ENCODE results near the gene CXorf58. TPM values are rescaled to one million over a fixed set of nuclear protein-coding genes. Genes with fewer than 3 reads are reported as not detected.
"Not testable (repeated sequence)": the region's sequence is repeated elsewhere in the genome, so short reads cannot be mapped to it uniquely, and the experiment has no call there.

The CXorf58 gene
- total and polyA plus RNA-seq, 2 donors (not counting 1 experiment from before 2014, with no cell fraction given) = 0.07 TPM; not detected in 1

DNA sequence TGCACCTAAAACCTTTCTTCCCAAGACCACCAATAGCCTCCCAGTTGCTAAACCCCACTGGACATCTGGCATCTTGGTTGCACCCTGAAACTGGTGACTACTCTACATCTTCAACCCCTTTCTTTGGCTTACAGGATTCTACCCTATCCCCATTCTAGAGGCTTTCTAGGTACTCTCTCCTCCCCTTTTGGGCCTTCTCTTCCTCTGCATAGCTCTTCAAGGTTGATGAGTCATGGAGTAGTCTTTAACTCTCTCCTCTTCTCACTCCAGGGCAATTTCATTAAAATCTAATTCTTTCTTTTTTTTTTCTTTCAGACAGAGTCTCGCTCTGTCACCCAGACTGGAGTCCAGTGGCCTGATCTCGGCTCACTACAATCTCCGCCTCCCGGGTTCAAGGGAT is 16.9 kb upstream of the CXorf58 start:
- CTCF ChIA-PET = no interaction called here
- no peak overlapping the region for H3K9ac ChIP-seq (ENCODE audit: low read length)
- WGBS (ENCODE audit: insufficient coverage) = 100% methylated on average over 3 of the region's 4 CpGs
- H4K20me1 ChIP-seq (ENCODE audit: control insufficient read depth, insufficient read depth, low read length, poor library complexity, severe bottlenecking) = no peaks in the 10 kb centered on the region
- Mint-ChIP-seq H3K27me3 (no peaks in the 10 kb centered on the region), H3K4me1 (no peaks in the 10 kb centered on the region), H3K9me3 (ENCODE audit: insufficient read depth) (no peaks in the 10 kb centered on the region), H3K27ac (no peak overlapping the region), H3K4me3 (no peak overlapping the region)
- no peak overlapping the region for H3K4me3 ChIP-seq (ENCODE audit: control extremely low read depth in 1 of 5, extremely low read depth in 1 of 5, insufficient read depth in 1 of 5, low read depth in 2 of 5, low read length in 4 of 5)
- TF ChIP-seq, protein P1, sequence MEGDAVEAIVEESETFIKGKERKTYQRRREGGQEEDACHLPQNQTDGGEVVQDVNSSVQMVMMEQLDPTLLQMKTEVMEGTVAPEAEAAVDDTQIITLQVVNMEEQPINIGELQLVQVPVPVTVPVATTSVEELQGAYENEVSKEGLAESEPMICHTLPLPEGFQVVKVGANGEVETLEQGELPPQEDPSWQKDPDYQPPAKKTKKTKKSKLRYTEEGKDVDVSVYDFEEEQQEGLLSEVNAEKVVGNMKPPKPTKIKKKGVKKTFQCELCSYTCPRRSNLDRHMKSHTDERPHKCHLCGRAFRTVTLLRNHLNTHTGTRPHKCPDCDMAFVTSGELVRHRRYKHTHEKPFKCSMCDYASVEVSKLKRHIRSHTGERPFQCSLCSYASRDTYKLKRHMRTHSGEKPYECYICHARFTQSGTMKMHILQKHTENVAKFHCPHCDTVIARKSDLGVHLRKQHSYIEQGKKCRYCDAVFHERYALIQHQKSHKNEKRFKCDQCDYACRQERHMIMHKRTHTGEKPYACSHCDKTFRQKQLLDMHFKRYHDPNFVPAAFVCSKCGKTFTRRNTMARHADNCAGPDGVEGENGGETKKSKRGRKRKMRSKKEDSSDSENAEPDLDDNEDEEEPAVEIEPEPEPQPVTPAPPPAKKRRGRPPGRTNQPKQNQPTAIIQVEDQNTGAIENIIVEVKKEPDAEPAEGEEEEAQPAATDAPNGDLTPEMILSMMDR (IDR thresholded peaks at IDR 0.05) = no peak
- TF ChIP-seq EZH2 (IDR thresholded peaks at IDR 0.05; ENCODE audit: borderline replicate concordance, insufficient read depth, low read depth, low read length, poor library complexity, severe bottlenecking) = no peak
- H3K36me3 ChIP-seq (replicated peaks in 1 of 2; ENCODE audit: control extremely low read depth in 1 of 2, control insufficient read depth in 1 of 2, extremely low read depth in 1 of 2, insufficient read depth in 2 of 2, low read length in 1 of 2) = no peaks in the 10 kb centered on the region
- no peaks in the 10 kb centered on the region for H3K9me3 ChIP-seq (ENCODE audit: control extremely low read depth in 1 of 3, control insufficient read depth in 2 of 3, insufficient read depth in 1 of 3, low read length in 2 of 3)
- H3K27ac ChIP-seq (ENCODE audit: low read length in 2 of 2) = no peak overlapping the region
- no peaks in the 10 kb centered on the region for H3K79me2 ChIP-seq (ENCODE audit: control insufficient read depth, insufficient read depth, low read length)
- no peaks in the 10 kb centered on the region for H3K27me3 ChIP-seq (replicated peaks in 1 of 4; ENCODE audit: control extremely low read depth in 1 of 4, control insufficient read depth in 3 of 4, insufficient read depth in 4 of 4, low read length in 3 of 4)
- DNase-seq (no peak), ATAC-seq (ENCODE audit: low read depth) (no peak)
- intact Hi-C loops (cut with micrococcal nuclease) = no loop called here
- no peak overlapping the region for H2AFZ ChIP-seq (ENCODE audit: insufficient read depth, low read depth, low read length, poor library complexity, severe bottlenecking)
- no peak overlapping the region for H3K4me2 ChIP-seq (replicated peaks; ENCODE audit: low read depth, low read length, poor library complexity, severe bottlenecking)
- POLR2A ChIA-PET = no interaction called here
- no peaks in the 10 kb centered on the region for H3K4me1 ChIP-seq (ENCODE audit: control insufficient read depth in 2 of 2, insufficient read depth in 2 of 2, low read length in 2 of 2)

DNA sequence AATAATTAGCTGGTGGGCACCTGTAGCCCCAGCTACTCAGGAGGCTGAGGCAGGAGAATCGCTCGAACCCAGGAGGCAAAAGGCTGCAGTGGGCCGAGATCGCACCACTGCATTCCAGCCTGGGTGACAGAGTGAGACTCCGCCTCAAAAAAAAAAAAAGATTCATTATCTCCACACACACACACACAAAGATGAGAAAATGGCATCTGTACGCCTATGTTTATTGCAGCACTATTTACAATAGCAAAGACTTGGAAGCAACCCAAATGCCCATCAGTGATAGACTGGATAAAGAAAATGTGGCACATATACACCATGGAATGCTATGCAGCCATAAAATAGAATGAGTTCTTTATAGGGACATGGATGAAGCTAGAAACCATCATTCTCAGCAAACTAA is 12.8 kb upstream of the CXorf58 start:
- H3K4me1 Mint-ChIP-seq; H3K27me3 ChIP-seq (replicated peaks in 1 of 4; ENCODE audit: control extremely low read depth in 1 of 4, control insufficient read depth in 3 of 4, insufficient read depth in 4 of 4, low read length in 3 of 4); H3K4me3 ChIP-seq (ENCODE audit: control extremely low read depth in 1 of 5, extremely low read depth in 1 of 5, insufficient read depth in 1 of 5, low read depth in 2 of 5, low read length in 4 of 5); H3K9ac ChIP-seq (ENCODE audit: low read length); H3K27ac Mint-ChIP-seq; H3K4me1 ChIP-seq (ENCODE audit: control insufficient read depth in 2 of 2, insufficient read depth in 2 of 2, low read length in 2 of 2); H3K4me3 Mint-ChIP-seq; intact Hi-C loops (cut with micrococcal nuclease); H3K27me3 Mint-ChIP-seq; H3K9me3 ChIP-seq (ENCODE audit: control extremely low read depth in 1 of 3, control insufficient read depth in 2 of 3, insufficient read depth in 1 of 3, low read length in 2 of 3); H2AFZ ChIP-seq (ENCODE audit: insufficient read depth, low read depth, low read length, poor library complexity, severe bottlenecking); H3K9me3 Mint-ChIP-seq (ENCODE audit: insufficient read depth); DNase-seq; H3K4me2 ChIP-seq (replicated peaks; ENCODE audit: low read depth, low read length, poor library complexity, severe bottlenecking); H4K20me1 ChIP-seq (ENCODE audit: control insufficient read depth, insufficient read depth, low read length, poor library complexity, severe bottlenecking); POLR2A ChIA-PET; H3K27ac ChIP-seq (ENCODE audit: low read length in 2 of 2); ATAC-seq (ENCODE audit: low read depth); H3K36me3 ChIP-seq (replicated peaks in 1 of 2; ENCODE audit: control extremely low read depth in 1 of 2, control insufficient read depth in 1 of 2, extremely low read depth in 1 of 2, insufficient read depth in 2 of 2, low read length in 1 of 2); H3K79me2 ChIP-seq (ENCODE audit: control insufficient read depth, insufficient read depth, low read length): not testable (repeated sequence)
- WGBS (ENCODE audit: insufficient coverage) = no CpG with 5 or more reads among the region's 6 CpGs
- CTCF ChIA-PET = interaction anchor here (0.7 kb wide), 1 partner anchor 110 kb away, joined by 3 read pairs; no protein-coding TSS in a partner anchor

DNA sequence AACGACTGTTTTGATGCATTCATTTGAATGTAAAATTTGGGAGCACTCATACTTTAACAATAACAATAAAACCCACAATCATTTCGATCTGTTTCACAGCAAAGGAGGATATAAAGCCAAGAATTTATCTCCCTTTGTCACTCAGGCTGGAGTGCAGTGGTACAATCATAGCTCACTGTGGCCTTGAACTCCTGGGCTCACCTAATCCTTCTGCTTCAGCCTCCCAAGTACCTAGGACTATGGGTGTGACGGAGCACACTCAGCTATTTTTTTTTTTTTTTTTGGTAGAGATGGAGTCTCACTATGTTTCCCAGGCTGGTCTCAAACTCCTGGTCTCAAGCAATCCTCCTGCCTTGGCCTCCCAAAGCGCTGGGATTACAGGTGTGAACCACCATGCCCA is 11.3 kb upstream of the CXorf58 start:
- intact Hi-C loops (cut with micrococcal nuclease); H2AFZ ChIP-seq (ENCODE audit: insufficient read depth, low read depth, low read length, poor library complexity, severe bottlenecking); H3K27ac Mint-ChIP-seq; H3K4me2 ChIP-seq (replicated peaks; ENCODE audit: low read depth, low read length, poor library complexity, severe bottlenecking); H3K4me1 Mint-ChIP-seq; H3K9me3 Mint-ChIP-seq (ENCODE audit: insufficient read depth); H3K27me3 Mint-ChIP-seq; H3K9ac ChIP-seq (ENCODE audit: low read length); H3K27me3 ChIP-seq (replicated peaks in 1 of 4; ENCODE audit: control extremely low read depth in 1 of 4, control insufficient read depth in 3 of 4, insufficient read depth in 4 of 4, low read length in 3 of 4); H3K36me3 ChIP-seq (replicated peaks in 1 of 2; ENCODE audit: control extremely low read depth in 1 of 2, control insufficient read depth in 1 of 2, extremely low read depth in 1 of 2, insufficient read depth in 2 of 2, low read length in 1 of 2); H3K4me3 Mint-ChIP-seq; H3K4me1 ChIP-seq (ENCODE audit: control insufficient read depth in 2 of 2, insufficient read depth in 2 of 2, low read length in 2 of 2); H3K79me2 ChIP-seq (ENCODE audit: control insufficient read depth, insufficient read depth, low read length); H3K9me3 ChIP-seq (ENCODE audit: control extremely low read depth in 1 of 3, control insufficient read depth in 2 of 3, insufficient read depth in 1 of 3, low read length in 2 of 3); H3K4me3 ChIP-seq (ENCODE audit: control extremely low read depth in 1 of 5, extremely low read depth in 1 of 5, insufficient read depth in 1 of 5, low read depth in 2 of 5, low read length in 4 of 5); POLR2A ChIA-PET; ATAC-seq (ENCODE audit: low read depth); H3K27ac ChIP-seq (ENCODE audit: low read length in 2 of 2); DNase-seq; H4K20me1 ChIP-seq (ENCODE audit: control insufficient read depth, insufficient read depth, low read length, poor library complexity, severe bottlenecking): not testable (repeated sequence)
- CTCF ChIA-PET = interaction anchor here (0.8 kb wide), 1 partner anchor 202 kb away, joined by 3 read pairs; no protein-coding TSS in a partner anchor
- 100% methylated on average over 1 of the region's 4 CpGs for WGBS (ENCODE audit: insufficient coverage)
